HCT116 (cell line): ENCODE data around the gene LSP1. TPM values are rescaled to one million over a fixed set of nuclear protein-coding genes. Genes with fewer than 3 reads are reported as not detected.
"Not testable (repeated sequence)": the region's sequence is repeated elsewhere in the genome, so short reads cannot be mapped to it uniquely, and the experiment has no call there.

Source experiments
- ATAC-seq: fragments of 200-7000 bp; cut with Tn5 transposase; 2 replicates; pipeline ENCODE4 v1.9.1; 2020; ENCODE audit warnings: mild to moderate bottlenecking, moderate library complexity
- BruUV-seq: library from RNA; stranded (reverse); fragments of 400-500 nt; replicated peaks from 2 replicates; lab custom pipeline; 2021; lab: Mats Ljungman, UMichigan
- CTCF ChIA-PET: fragments of 300-600 bp; sonication (Branson Sonifier 250); formaldehyde crosslinking; loops from one replicate; lab custom pipeline; 2021; ENCODE audit warnings: antibody characterized with exemption; lab: Charles Lee
- POLR2A ChIA-PET: fragments of 300-600, 350-600 bp; sonication (Branson Sonifier 250); formaldehyde crosslinking; loops from one replicate; lab custom pipeline; 2021; ENCODE audit warnings: antibody characterized with exemption; lab: Charles Lee
- RAD21 ChIA-PET, 2 experiments: fragments of 300-600 bp; sonication (Branson Sonifier 250); formaldehyde crosslinking; loops; one replicate each; lab custom pipeline; 2023; ENCODE audit warnings: low total read pairs in 2 of 2; ENCODE audit not compliant: uncharacterized antibody in 2 of 2, unreplicated experiment in 2 of 2, low non-redundant PET in 1 of 2; lab: Charles Lee
- DNase-seq: peaks from one replicate; pipeline ENCODE4 v3.0.0-alpha.2; 2010; ENCODE audit warnings: low read depth, low spot score
- H2AFZ ChIP-seq: fragments of 200-600 bp; shearing (Covaris generic), sonication (generic); 2 replicates; pipeline ENCODE4 v1.6.1; 2017; ENCODE audit warnings: low read depth, mixed run types, mixed read lengths, antibody characterized with exemption, low read length; ENCODE audit not compliant: poor library complexity, severe bottlenecking
- H3K27ac ChIP-seq: 2 replicates; pipeline ENCODE4 v1.5.1; 2012; ENCODE audit warnings: low read depth, low read length
- H3K27me3 ChIP-seq: fragments of 200-600 bp; sonication (generic); 2 replicates; pipeline ENCODE4 v1.6.1; 2016; ENCODE audit warnings: mixed run types, low read length, mixed read lengths; ENCODE audit not compliant: insufficient read depth
- H3K36me3 ChIP-seq, 2 experiments: fragments of 200-500 bp in 1 of 2; fragments of 200-600 bp in 1 of 2; sonication (Bioruptor generic) in 1 of 2; sonication (generic) in 1 of 2; 2 replicates each; pipeline versions ENCODE4 v1.5.1 to v1.6.1; 2014 to 2016; ENCODE audit warnings: low read length in 2 of 2, inconsistent platforms in 1 of 2, mixed read lengths in 1 of 2, mixed run types in 1 of 2; ENCODE audit not compliant: insufficient read depth in 2 of 2, control insufficient read depth in 1 of 2
- H3K4me1 ChIP-seq, 2 experiments: fragments of 200-600 bp in 1 of 2; sonication (generic) in 1 of 2; 2 replicates each; pipeline versions ENCODE4 v1.5.1 to v1.6.1; 2012 to 2017; ENCODE audit warnings: low read length in 2 of 2, inconsistent platforms in 1 of 2, mild to moderate bottlenecking in 1 of 2, mixed read lengths in 1 of 2, mixed run types in 1 of 2, moderate library complexity in 1 of 2; ENCODE audit not compliant: insufficient read depth in 2 of 2, control insufficient read depth in 1 of 2
- H3K4me2 ChIP-seq: fragments of 200-600 bp; sonication (generic); 2 replicates; pipeline ENCODE4 v1.6.1; 2017; ENCODE audit warnings: mixed run types, low read length, mixed read lengths
- H3K4me3 ChIP-seq, 2 experiments: fragments of 200-600 bp in 1 of 2; sonication (generic) in 1 of 2; replicated peaks in 1 of 2; 2 replicates each; pipeline ENCODE4 v1.5.1; 2011 to 2016; ENCODE audit warnings: low read length in 2 of 2, control low read depth in 1 of 2, low read depth in 1 of 2, mild to moderate bottlenecking in 1 of 2, mixed read lengths in 1 of 2, mixed run types in 1 of 2
- H3K79me2 ChIP-seq: fragments of 200-600 bp; sonication (generic); 2 replicates; pipeline ENCODE4 v1.6.1; 2017; ENCODE audit warnings: mild to moderate bottlenecking, mixed run types, low read length, moderate library complexity, mixed read lengths; ENCODE audit not compliant: insufficient read depth
- H3K9ac ChIP-seq: fragments of 200-600 bp; sonication (generic); 2 replicates; pipeline ENCODE4 v1.6.1; 2016; ENCODE audit warnings: low read length, mixed read lengths
- H3K9me2 ChIP-seq: fragments of 200-600 bp; sonication (generic), shearing (Covaris generic); 2 replicates; pipeline ENCODE4 v1.6.1; 2017; ENCODE audit warnings: mixed run types, mild to moderate bottlenecking, moderate library complexity; ENCODE audit not compliant: insufficient read depth
- H3K9me3 ChIP-seq, 2 experiments: fragments of 200-500 bp in 1 of 2; fragments of 200-600 bp in 1 of 2; sonication (Bioruptor generic) in 1 of 2; sonication (generic) in 1 of 2; 2 replicates each; pipeline ENCODE4 v1.6.1; 2014 to 2017; ENCODE audit warnings: low read length in 2 of 2, mixed read lengths in 2 of 2, inconsistent platforms in 1 of 2, low read depth in 1 of 2, mild to moderate bottlenecking in 1 of 2, mixed run types in 1 of 2, moderate library complexity in 1 of 2; ENCODE audit not compliant: control insufficient read depth in 1 of 2, insufficient read depth in 1 of 2
- H4K20me1 ChIP-seq: fragments of 200-600 bp; sonication (generic), shearing (Covaris generic); 2 replicates; pipeline ENCODE4 v1.6.1; 2017; ENCODE audit warnings: mixed run types, mild to moderate bottlenecking, moderate library complexity; ENCODE audit not compliant: insufficient read depth
- ATF3 ChIP-seq: IDR thresholded peaks from 2 replicates; pipeline ENCODE4 v1.6.1; 2012
- CBX3 ChIP-seq: IDR thresholded peaks from 2 replicates; pipeline ENCODE4 v1.6.1; 2012; ENCODE audit warnings: low read depth
- CEBPB ChIP-seq: IDR thresholded peaks from 2 replicates; pipeline ENCODE4 v1.6.1; 2012; ENCODE audit warnings: low read depth
- ELF1 ChIP-seq: IDR thresholded peaks from 2 replicates; pipeline ENCODE4 v1.6.1; 2012; ENCODE audit warnings: low read depth, borderline replicate concordance
- EZH2 ChIP-seq: fragments of 200-600 bp; sonication (generic); IDR thresholded peaks from 2 replicates; pipeline ENCODE4 v1.6.1; 2017; ENCODE audit warnings: antibody characterized with exemption, mixed run types
- EZH2phosphoT487 ChIP-seq: fragments of 200-600 bp; IDR thresholded peaks from 2 replicates; pipeline ENCODE4 v1.6.1; 2018; ENCODE audit warnings: antibody characterized with exemption, borderline replicate concordance
- FOSL1 ChIP-seq: IDR thresholded peaks from 2 replicates; pipeline ENCODE4 v1.6.1; 2012; ENCODE audit warnings: low read depth
- JUND ChIP-seq: IDR thresholded peaks from 2 replicates; pipeline ENCODE4 v1.6.1; 2012
- MAX ChIP-seq: IDR thresholded peaks from 2 replicates; pipeline ENCODE4 v1.6.1; 2012
- RAD21 ChIP-seq: IDR thresholded peaks from 2 replicates; pipeline ENCODE4 v1.6.1; 2012; ENCODE audit warnings: low read depth, mild to moderate bottlenecking
- REST ChIP-seq: IDR thresholded peaks from 2 replicates; pipeline ENCODE4 v1.6.1; 2012; ENCODE audit warnings: low read depth
- SIN3A ChIP-seq: IDR thresholded peaks from 2 replicates; pipeline ENCODE4 v1.6.1; 2012; ENCODE audit warnings: low read depth
- SRF ChIP-seq: IDR thresholded peaks from 2 replicates; pipeline ENCODE4 v1.6.1; 2012; ENCODE audit warnings: low read depth
- TCF7L2 ChIP-seq: IDR thresholded peaks from 2 replicates; pipeline ENCODE4 v1.7.0; 2011; ENCODE audit warnings: borderline replicate concordance, inconsistent platforms; ENCODE audit not compliant: insufficient read depth, insufficient read length; ENCODE audit errors: extremely low read depth
- YY1 ChIP-seq: IDR thresholded peaks from 2 replicates; pipeline ENCODE4 v1.6.1; 2011; ENCODE audit warnings: low read length, low read depth, moderate library complexity, mild to moderate bottlenecking; ENCODE audit not compliant: insufficient replicate concordance; ENCODE audit errors: extremely low read depth
- ZFX ChIP-seq: fragments of 450-650 bp; IDR thresholded peaks from 2 replicates; pipeline ENCODE4 v1.6.1; 2017
- ZNF274 ChIP-seq: fragments of 200-500 bp; sonication (Bioruptor generic); IDR thresholded peaks from 2 replicates; pipeline ENCODE4 v1.6.1; 2014; ENCODE audit warnings: mild to moderate bottlenecking, low read depth, low read length, inconsistent platforms
- intact Hi-C: fragments of 100-400 bp; cut with micrococcal nuclease; formaldehyde crosslinking; loops from 2 replicates; pipeline ENCODE4 v1.10.0; 2022
- total RNA-seq: library from RNA; stranded (reverse); gene quantifications from one replicate; pipeline ENCODE4 v1.2.1, GENCODE V29; 2021; ENCODE audit not compliant: unreplicated experiment

Gene LSP1
- total RNA-seq, 1 experiment from 2014 or later, result 1.3 TPM

GRCh38 chr11:1874441-1875092 is 21.7 kb downstream of the LSP1 start:
- intact Hi-C loops, H3K79me2 ChIP-seq, ATAC-seq, RAD21 ChIA-PET, H3K4me3 ChIP-seq, DNase-seq, POLR2A ChIA-PET, H3K9ac ChIP-seq, H3K4me1 ChIP-seq, H3K27ac ChIP-seq, H3K4me2 ChIP-seq, H2AFZ ChIP-seq, H3K27me3 ChIP-seq, BruUV-seq, H4K20me1 ChIP-seq, H3K9me3 ChIP-seq, H3K9me2 ChIP-seq, H3K36me3 ChIP-seq: not testable (repeated sequence)
- CTCF ChIA-PET, result interaction anchor here (0.8 to 2.4 kb wide), 3 partner anchors 34 to 277 kb away, joined by 3 to 19 read pairs (median 16); no protein-coding TSS in a partner anchor

GRCh38 chr11:1875093-1875850 is 22.4 kb downstream of the LSP1 start:
- Histone ChIP-seq H3K27me3 (no peaks in the 10 kb centered on the region), H3K4me1 (peaks cover 0 to 4% of the 10 kb centered on the region in 2 experiments; a peak in 1 of 4 replicates), H3K27ac (no peak overlapping the region), H3K79me2 (no peaks in the 10 kb centered on the region), H3K4me2 (no peak overlapping the region), H3K9ac (no peak overlapping the region), H3K9me2 (no peaks in the 10 kb centered on the region), H3K9me3 (no peaks in the 10 kb centered on the region), H3K4me3 (no peak overlapping the region), H3K36me3 (no peaks in the 10 kb centered on the region), H4K20me1 (no peaks in the 10 kb centered on the region), H2AFZ (no peak overlapping the region)
- intact Hi-C loops, result no loop called here
- CTCF ChIA-PET, result interaction anchor here (0.8 to 2.4 kb wide), 7 partner anchors 13 to 276 kb away, joined by 3 to 19 read pairs (median 9); partner anchors contain the start of gene SYT8
- POLR2A ChIA-PET, result no interaction called here
- no TSS peak for BruUV-seq
- DNase-seq (no peak), ATAC-seq (no peak)
- RAD21 ChIA-PET, result no interaction called here
- TF ChIP-seq ZFX (no peak), TCF7L2 (no peak), SIN3A (no peak), RAD21 (no peak), REST (no peak), ATF3 (no peak), CEBPB (no peak), ELF1 (no peak), FOSL1 (no peak), MAX (no peak), ZNF274 (no peak), EZH2phosphoT487 (no peak), SRF (no peak), CBX3 (no peak), EZH2 (no peak), YY1 (no peak), JUND (no peak)
